Measurements from ENCODE around the gene TTC34.
"Not testable (repeated sequence)": the region's sequence is repeated elsewhere in the genome, so short reads cannot be mapped to it uniquely, and the experiment has no call there.

GRCh38 chr1:2752503-2752902 is 49.0 kb downstream of the TTC34 start:
- not testable (repeated sequence) for TF ChIP-seq POLR2A, CTCF (IDR thresholded peaks at IDR 0.05)
